ENCODE data around the gene NUF2.
"Not testable (repeated sequence)": the region's sequence is repeated elsewhere in the genome, so short reads cannot be mapped to it uniquely, and the experiment has no call there.

Gene NUF2

GRCh38 chr1:163291461-163291860, 30.3 kb upstream of the NUF2 start:
- no peak for TF ChIP-seq ISL1 (CRISPR knock-in tag; IDR thresholded peaks at IDR 0.05)
- TF ChIP-seq BACH2 (CRISPR knock-in tag; IDR thresholded peaks at IDR 0.05; ENCODE audit: borderline replicate concordance) = no peak
- TF ChIP-seq ZFP30 (CRISPR knock-in tag; IDR thresholded peaks at IDR 0.05) = no peak
- TF ChIP-seq ARNTL (CRISPR knock-in tag; IDR thresholded peaks at IDR 0.05; ENCODE audit: borderline replicate concordance, low read depth) = no peak
- TF ChIP-seq TOX (CRISPR knock-in tag; IDR thresholded peaks at IDR 0.05; ENCODE audit: borderline replicate concordance) = no peak
- TF ChIP-seq ZC3H10 (CRISPR knock-in tag; IDR thresholded peaks at IDR 0.05) = no peak
- TF ChIP-seq, protein P1, sequence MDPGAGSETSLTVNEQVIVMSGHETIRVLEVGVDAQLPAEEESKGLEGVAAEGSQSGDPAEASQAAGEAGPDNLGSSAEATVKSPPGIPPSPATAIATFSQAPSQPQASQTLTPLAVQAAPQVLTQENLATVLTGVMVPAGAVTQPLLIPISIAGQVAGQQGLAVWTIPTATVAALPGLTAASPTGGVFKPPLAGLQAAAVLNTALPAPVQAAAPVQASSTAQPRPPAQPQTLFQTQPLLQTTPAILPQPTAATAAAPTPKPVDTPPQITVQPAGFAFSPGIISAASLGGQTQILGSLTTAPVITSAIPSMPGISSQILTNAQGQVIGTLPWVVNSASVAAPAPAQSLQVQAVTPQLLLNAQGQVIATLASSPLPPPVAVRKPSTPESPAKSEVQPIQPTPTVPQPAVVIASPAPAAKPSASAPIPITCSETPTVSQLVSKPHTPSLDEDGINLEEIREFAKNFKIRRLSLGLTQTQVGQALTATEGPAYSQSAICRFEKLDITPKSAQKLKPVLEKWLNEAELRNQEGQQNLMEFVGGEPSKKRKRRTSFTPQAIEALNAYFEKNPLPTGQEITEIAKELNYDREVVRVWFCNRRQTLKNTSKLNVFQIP (CRISPR knock-in tag; IDR thresholded peaks at IDR 0.05; ENCODE audit: borderline replicate concordance, low read depth) = no peak
- TF ChIP-seq RARB (CRISPR knock-in tag; IDR thresholded peaks at IDR 0.05) = no peak
- TF ChIP-seq OSR1 (CRISPR knock-in tag; IDR thresholded peaks at IDR 0.05) = no peak
- no peak for TF ChIP-seq ESRRG (CRISPR knock-in tag; IDR thresholded peaks at IDR 0.05)
- no peak for TF ChIP-seq TCF4 (CRISPR knock-in tag; IDR thresholded peaks at IDR 0.05; ENCODE audit: borderline replicate concordance)
- TF ChIP-seq, protein P2, sequence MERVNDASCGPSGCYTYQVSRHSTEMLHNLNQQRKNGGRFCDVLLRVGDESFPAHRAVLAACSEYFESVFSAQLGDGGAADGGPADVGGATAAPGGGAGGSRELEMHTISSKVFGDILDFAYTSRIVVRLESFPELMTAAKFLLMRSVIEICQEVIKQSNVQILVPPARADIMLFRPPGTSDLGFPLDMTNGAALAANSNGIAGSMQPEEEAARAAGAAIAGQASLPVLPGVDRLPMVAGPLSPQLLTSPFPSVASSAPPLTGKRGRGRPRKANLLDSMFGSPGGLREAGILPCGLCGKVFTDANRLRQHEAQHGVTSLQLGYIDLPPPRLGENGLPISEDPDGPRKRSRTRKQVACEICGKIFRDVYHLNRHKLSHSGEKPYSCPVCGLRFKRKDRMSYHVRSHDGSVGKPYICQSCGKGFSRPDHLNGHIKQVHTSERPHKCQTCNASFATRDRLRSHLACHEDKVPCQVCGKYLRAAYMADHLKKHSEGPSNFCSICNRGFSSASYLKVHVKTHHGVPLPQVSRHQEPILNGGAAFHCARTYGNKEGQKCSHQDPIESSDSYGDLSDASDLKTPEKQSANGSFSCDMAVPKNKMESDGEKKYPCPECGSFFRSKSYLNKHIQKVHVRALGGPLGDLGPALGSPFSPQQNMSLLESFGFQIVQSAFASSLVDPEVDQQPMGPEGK (CRISPR knock-in tag; IDR thresholded peaks at IDR 0.05; ENCODE audit: borderline replicate concordance) = no peak
- TF ChIP-seq PPARA (CRISPR knock-in tag; IDR thresholded peaks at IDR 0.05; ENCODE audit: borderline replicate concordance) = no peak
- no peak for TF ChIP-seq ZNF70 (CRISPR knock-in tag; IDR thresholded peaks at IDR 0.05)
- ATAC-seq = no peak

GRCh38 chr1:163292153-163292552, 29.6 kb upstream of the NUF2 start:
- not testable (repeated sequence) for ATAC-seq
- peak; percentile 88 for TF ChIP-seq ZNF8 (CRISPR knock-in tag; IDR thresholded peaks at IDR 0.05)

DNA sequence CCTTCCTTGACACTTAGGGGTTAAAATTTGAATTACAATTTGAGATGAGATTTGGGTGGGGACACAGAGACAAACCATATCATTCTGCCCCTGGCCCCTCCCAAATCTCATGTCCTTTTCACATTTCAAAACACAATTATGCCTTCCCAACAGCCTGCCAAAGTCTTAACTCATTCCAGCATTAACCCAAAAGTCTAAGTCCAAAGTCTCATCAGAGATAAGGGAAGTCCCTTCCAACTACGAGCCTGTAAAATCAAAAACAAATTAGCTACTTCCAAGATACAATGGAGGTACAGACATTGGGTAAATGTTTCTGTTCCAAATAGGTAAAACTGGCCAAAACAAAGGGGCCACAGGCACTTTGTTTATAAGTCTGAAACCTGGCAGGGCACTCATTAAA, 28.3 kb upstream of the NUF2 start:
- ATAC-seq = not testable (repeated sequence)

GRCh38 chr1:163295949-163296348, 25.8 kb upstream of the NUF2 start:
- TF ChIP-seq TSHZ2 (CRISPR knock-in tag; IDR thresholded peaks at IDR 0.05) = no peak
- no peak for TF ChIP-seq ZC3H10 (CRISPR knock-in tag; IDR thresholded peaks at IDR 0.05)
- TF ChIP-seq, protein P3, sequence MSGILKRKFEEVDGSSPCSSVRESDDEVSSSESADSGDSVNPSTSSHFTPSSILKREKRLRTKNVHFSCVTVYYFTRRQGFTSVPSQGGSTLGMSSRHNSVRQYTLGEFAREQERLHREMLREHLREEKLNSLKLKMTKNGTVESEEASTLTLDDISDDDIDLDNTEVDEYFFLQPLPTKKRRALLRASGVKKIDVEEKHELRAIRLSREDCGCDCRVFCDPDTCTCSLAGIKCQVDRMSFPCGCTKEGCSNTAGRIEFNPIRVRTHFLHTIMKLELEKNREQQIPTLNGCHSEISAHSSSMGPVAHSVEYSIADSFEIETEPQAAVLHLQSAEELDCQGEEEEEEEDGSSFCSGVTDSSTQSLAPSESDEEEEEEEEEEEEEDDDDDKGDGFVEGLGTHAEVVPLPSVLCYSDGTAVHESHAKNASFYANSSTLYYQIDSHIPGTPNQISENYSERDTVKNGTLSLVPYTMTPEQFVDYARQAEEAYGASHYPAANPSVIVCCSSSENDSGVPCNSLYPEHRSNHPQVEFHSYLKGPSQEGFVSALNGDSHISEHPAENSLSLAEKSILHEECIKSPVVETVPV (CRISPR knock-in tag; IDR thresholded peaks at IDR 0.05) = no peak
- no peak for TF ChIP-seq GLIS3 (CRISPR knock-in tag; IDR thresholded peaks at IDR 0.05)
- TF ChIP-seq ESRRG (CRISPR knock-in tag; IDR thresholded peaks at IDR 0.05) = no peak
- no peak for TF ChIP-seq ZNF8 (CRISPR knock-in tag; IDR thresholded peaks at IDR 0.05)
- TF ChIP-seq, protein P1 (CRISPR knock-in tag; IDR thresholded peaks at IDR 0.05; ENCODE audit: borderline replicate concordance, low read depth) = no peak
- TF ChIP-seq CREB5 (CRISPR knock-in tag; IDR thresholded peaks at IDR 0.05; ENCODE audit: low read depth) = no peak
- no peak for TF ChIP-seq BACH2 (CRISPR knock-in tag; IDR thresholded peaks at IDR 0.05; ENCODE audit: borderline replicate concordance)
- no peak for TF ChIP-seq TOX (CRISPR knock-in tag; IDR thresholded peaks at IDR 0.05; ENCODE audit: borderline replicate concordance)
- TF ChIP-seq SNAI2 (CRISPR knock-in tag; IDR thresholded peaks at IDR 0.05) = no peak
- TF ChIP-seq ZFP30 (CRISPR knock-in tag; IDR thresholded peaks at IDR 0.05) = no peak
- TF ChIP-seq CSDC2 (CRISPR knock-in tag; IDR thresholded peaks at IDR 0.05) = no peak
- TF ChIP-seq ZNF70 (CRISPR knock-in tag; IDR thresholded peaks at IDR 0.05) = no peak
- no peak for TF ChIP-seq TCF4 (CRISPR knock-in tag; IDR thresholded peaks at IDR 0.05; ENCODE audit: borderline replicate concordance)
- TF ChIP-seq ZFP3 (CRISPR knock-in tag; IDR thresholded peaks at IDR 0.05) = no peak
- TF ChIP-seq RARB (CRISPR knock-in tag; IDR thresholded peaks at IDR 0.05) = no peak

More at GRCh38 chr1:163295949-163296348, 25.8 kb upstream of the NUF2 start:
- no peak for ATAC-seq

Data from SK-N-SH treated with all-trans-retinoic acid at 6 μM for 48 hours (cell line).